ENCODE results near the gene MAPK1.

Gene MAPK1

GRCh38 chr22:21709688-21710087, 157.8 kb downstream of the MAPK1 start:
- Histone ChIP-seq H3K36me3 (ENCODE audit: insufficient read depth, low read depth, low read length) (peaks cover 8% of the 10 kb centered on the region; the same call in 1 of the 2 replicates), H3K4me1 (ENCODE audit: insufficient read depth, low read length) (no peaks in the 10 kb centered on the region), H3K9ac (ENCODE audit: low read depth, low read length) (no peak overlapping the region), H3K9me3 (ENCODE audit: insufficient read depth, low read depth, low read length) (no peaks in the 10 kb centered on the region), H3K27me3 (ENCODE audit: insufficient read depth, low read length) (no peaks in the 10 kb centered on the region), H3K27ac (ENCODE audit: low read length) (no peak overlapping the region), H3K4me3 (ENCODE audit: low read length) (no peak overlapping the region)

GRCh38 chr22:21708960-21709359, 158.5 kb downstream of the MAPK1 start:
- H3K27ac ChIP-seq (ENCODE audit: low read length): no peak overlapping the region
- H3K4me1 ChIP-seq (ENCODE audit: insufficient read depth, low read length): no peaks in the 10 kb centered on the region
- peaks cover 8% of the 10 kb centered on the region; the same call in 1 of the 2 replicates for H3K36me3 ChIP-seq (ENCODE audit: insufficient read depth, low read depth, low read length)
- H3K4me3 ChIP-seq (ENCODE audit: low read length): no peak overlapping the region
- H3K9me3 ChIP-seq (ENCODE audit: insufficient read depth, low read depth, low read length): no peaks in the 10 kb centered on the region
- no peaks in the 10 kb centered on the region for H3K27me3 ChIP-seq (ENCODE audit: insufficient read depth, low read length)
- no peak overlapping the region for H3K9ac ChIP-seq (ENCODE audit: low read depth, low read length)

GRCh38 chr22:21707677-21708076, 159.8 kb downstream of the MAPK1 start:
- peaks cover 11% of the 10 kb centered on the region; the same call in 1 of the 2 replicates for H3K36me3 ChIP-seq (ENCODE audit: insufficient read depth, low read depth, low read length)
- no peaks in the 10 kb centered on the region for H3K9me3 ChIP-seq (ENCODE audit: insufficient read depth, low read depth, low read length)
- H3K4me3 ChIP-seq (ENCODE audit: low read length): no peak overlapping the region
- no peak overlapping the region for H3K9ac ChIP-seq (ENCODE audit: low read depth, low read length)
- no peaks in the 10 kb centered on the region for H3K4me1 ChIP-seq (ENCODE audit: insufficient read depth, low read length)
- H3K27ac ChIP-seq (ENCODE audit: low read length): no peak overlapping the region
- H3K27me3 ChIP-seq (ENCODE audit: insufficient read depth, low read length): no peaks in the 10 kb centered on the region
